ENCODE results near the gene SMAD4. TPM values are rescaled to one million over a fixed set of nuclear protein-coding genes. Genes with fewer than 3 reads are reported as not detected.

SMAD4 gene
- total RNA-seq, 1 experiment from 2014 or later = 96.7 TPM

DNA sequence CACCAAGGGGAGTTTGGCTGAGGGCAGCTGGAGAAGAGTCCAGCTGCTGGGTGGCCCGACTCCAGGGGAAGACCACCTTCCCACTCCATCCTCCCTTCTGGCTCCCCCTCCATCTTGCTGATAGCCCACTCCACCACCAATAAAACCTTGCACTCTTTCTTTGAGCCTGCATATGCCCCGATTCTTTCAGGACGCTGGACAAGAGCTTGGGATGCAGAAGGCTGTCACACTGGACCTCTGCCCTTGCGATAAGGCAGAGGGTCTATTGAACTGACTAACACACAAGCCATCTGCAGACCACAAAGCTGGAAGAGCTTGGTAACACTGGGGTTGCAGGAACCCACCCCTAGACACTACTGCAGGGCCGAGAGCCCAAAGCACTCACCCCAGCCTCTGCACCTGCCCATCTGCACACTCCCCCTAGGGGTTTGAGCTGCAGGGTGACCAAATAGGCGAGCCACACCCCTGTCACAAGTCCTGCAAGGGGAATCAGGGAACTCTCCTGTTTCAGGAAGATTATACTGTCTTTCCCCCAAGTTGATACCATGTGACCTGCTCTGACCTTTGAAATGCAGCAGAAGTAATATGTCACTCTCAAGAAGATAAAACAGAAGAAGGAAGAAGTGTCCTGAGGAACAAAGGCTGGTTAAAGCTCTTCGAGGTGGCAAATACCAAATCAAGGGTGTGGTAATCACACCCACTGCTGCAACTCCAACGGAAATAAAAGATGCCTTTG lies 70.5 kb downstream of the SMAD4 start:
- no peaks in the 10 kb centered on the region for H3K36me3 Mint-ChIP-seq (ENCODE audit: insufficient read depth, unreplicated experiment)
- BruUV-seq (replicated peaks) = no TSS peak
- H3K4me3 Mint-ChIP-seq (ENCODE audit: low read depth, unreplicated experiment) = no peak overlapping the region
- DNase-seq = no peak
- no peaks in the 10 kb centered on the region for H3K9me3 Mint-ChIP-seq (ENCODE audit: low read depth, unreplicated experiment)
- CTCF ChIA-PET = no interaction called here
- H3K4me1 Mint-ChIP-seq (ENCODE audit: low read depth, unreplicated experiment) = no peaks in the 10 kb centered on the region
- TF ChIP-seq, protein P1, sequence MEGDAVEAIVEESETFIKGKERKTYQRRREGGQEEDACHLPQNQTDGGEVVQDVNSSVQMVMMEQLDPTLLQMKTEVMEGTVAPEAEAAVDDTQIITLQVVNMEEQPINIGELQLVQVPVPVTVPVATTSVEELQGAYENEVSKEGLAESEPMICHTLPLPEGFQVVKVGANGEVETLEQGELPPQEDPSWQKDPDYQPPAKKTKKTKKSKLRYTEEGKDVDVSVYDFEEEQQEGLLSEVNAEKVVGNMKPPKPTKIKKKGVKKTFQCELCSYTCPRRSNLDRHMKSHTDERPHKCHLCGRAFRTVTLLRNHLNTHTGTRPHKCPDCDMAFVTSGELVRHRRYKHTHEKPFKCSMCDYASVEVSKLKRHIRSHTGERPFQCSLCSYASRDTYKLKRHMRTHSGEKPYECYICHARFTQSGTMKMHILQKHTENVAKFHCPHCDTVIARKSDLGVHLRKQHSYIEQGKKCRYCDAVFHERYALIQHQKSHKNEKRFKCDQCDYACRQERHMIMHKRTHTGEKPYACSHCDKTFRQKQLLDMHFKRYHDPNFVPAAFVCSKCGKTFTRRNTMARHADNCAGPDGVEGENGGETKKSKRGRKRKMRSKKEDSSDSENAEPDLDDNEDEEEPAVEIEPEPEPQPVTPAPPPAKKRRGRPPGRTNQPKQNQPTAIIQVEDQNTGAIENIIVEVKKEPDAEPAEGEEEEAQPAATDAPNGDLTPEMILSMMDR (IDR thresholded peaks at IDR 0.05; ENCODE audit: unreplicated experiment) = no peak
- H3K27ac Mint-ChIP-seq (ENCODE audit: unreplicated experiment) = no peak overlapping the region
- intact Hi-C loops (cut with micrococcal nuclease; ENCODE audit: unreplicated experiment) = no loop called here
- no peaks in the 10 kb centered on the region for H3K27me3 Mint-ChIP-seq (ENCODE audit: unreplicated experiment)

DNA sequence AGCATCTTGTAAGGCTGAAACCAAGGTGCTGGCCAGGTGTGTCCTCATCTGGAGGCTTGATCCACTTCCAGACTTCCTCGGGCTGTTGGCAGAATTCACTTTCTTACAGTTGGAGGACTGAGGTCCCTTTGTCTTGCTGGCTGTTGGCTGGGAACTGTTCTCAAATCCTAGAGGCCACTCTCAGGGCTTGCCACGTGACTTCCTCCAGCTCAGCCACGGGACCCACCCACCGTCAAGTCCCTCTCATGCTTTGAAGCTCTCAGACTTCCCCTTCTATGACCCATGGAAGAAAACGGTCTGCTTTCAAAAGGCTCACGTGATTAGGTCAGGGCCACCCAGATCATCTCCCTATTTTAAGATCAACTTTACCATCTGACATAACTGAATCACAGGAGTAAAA lies 77.1 kb downstream of the SMAD4 start:
- no peak overlapping the region for H3K27ac Mint-ChIP-seq (ENCODE audit: unreplicated experiment)
- H3K4me3 Mint-ChIP-seq (ENCODE audit: low read depth, unreplicated experiment) = no peak overlapping the region
- H3K27me3 Mint-ChIP-seq (ENCODE audit: unreplicated experiment) = no peaks in the 10 kb centered on the region
- TF ChIP-seq, protein P1 (IDR thresholded peaks at IDR 0.05; ENCODE audit: unreplicated experiment) = no peak
- H3K4me1 Mint-ChIP-seq (ENCODE audit: low read depth, unreplicated experiment) = peaks cover 16% of the 10 kb centered on the region
- CTCF ChIA-PET = interaction anchor here (0.9 kb wide), 1 partner anchor 129 kb away, joined by 4 read pairs; no protein-coding TSS in a partner anchor
- intact Hi-C loops (cut with micrococcal nuclease; ENCODE audit: unreplicated experiment) = loop anchor here (5.0 kb wide), 1 partner anchor 560 kb away; no protein-coding TSS in a partner anchor
- DNase-seq = no peak
- H3K36me3 Mint-ChIP-seq (ENCODE audit: insufficient read depth, unreplicated experiment) = peaks cover 8% of the 10 kb centered on the region
- peaks cover 5% of the 10 kb centered on the region for H3K9me3 Mint-ChIP-seq (ENCODE audit: low read depth, unreplicated experiment)
- no TSS peak for BruUV-seq (replicated peaks)

DNA sequence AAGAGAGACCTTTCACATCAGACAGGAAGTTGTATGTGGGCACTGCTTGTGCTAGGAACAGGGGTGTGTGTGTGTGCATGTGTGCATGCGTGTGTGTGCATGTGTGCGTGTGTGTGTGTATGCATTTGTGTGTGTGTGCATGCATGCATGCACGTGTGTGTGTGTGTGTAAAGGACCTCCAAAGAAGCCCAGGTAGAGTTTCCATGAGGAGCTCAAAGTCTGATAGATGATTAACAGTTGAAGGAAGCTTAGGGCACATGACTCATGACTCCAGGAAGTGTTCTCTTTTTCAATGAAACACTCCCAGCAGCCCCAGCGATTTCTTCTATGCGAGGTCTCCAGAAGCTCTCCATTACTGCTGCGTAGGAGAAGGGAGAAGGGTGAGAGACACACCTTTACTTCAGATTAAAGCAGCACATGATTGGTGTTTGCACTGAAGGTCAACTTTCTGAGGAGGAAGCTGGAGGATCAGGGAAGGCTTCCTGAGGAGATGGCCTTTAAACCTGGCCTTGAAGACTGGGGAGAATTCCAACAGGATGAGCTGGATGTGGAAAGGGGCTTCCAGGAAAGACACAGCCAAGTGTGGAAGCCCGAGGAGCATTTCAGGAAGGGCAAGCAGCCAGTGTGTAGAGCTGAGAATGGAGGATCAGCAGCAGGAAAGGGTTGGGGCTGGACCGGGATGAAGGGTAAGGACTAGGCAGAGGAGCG lies 77.7 kb downstream of the SMAD4 start:
- Mint-ChIP-seq H3K4me1 (ENCODE audit: low read depth, unreplicated experiment) (peaks cover 16% of the 10 kb centered on the region), H3K36me3 (ENCODE audit: insufficient read depth, unreplicated experiment) (peaks cover 8% of the 10 kb centered on the region), H3K4me3 (ENCODE audit: low read depth, unreplicated experiment) (peak overlapping the region; percentile 18), H3K9me3 (ENCODE audit: low read depth, unreplicated experiment) (peaks cover 5% of the 10 kb centered on the region), H3K27me3 (ENCODE audit: unreplicated experiment) (no peaks in the 10 kb centered on the region), H3K27ac (ENCODE audit: unreplicated experiment) (peak overlapping the region; percentile 91)
- DNase-seq = peak; percentile 31
- BruUV-seq (replicated peaks) = no TSS peak
- TF ChIP-seq, protein P1 (IDR thresholded peaks at IDR 0.05; ENCODE audit: unreplicated experiment) = no peak
- intact Hi-C loops (cut with micrococcal nuclease; ENCODE audit: unreplicated experiment) = loop anchor here (5.0 kb wide), 1 partner anchor 560 kb away; no protein-coding TSS in a partner anchor
- CTCF ChIA-PET = interaction anchor here (0.5 to 0.9 kb wide), 4 partner anchors 25 to 406 kb away, joined by 3 to 4 read pairs (median 3); no protein-coding TSS in a partner anchor

DNA sequence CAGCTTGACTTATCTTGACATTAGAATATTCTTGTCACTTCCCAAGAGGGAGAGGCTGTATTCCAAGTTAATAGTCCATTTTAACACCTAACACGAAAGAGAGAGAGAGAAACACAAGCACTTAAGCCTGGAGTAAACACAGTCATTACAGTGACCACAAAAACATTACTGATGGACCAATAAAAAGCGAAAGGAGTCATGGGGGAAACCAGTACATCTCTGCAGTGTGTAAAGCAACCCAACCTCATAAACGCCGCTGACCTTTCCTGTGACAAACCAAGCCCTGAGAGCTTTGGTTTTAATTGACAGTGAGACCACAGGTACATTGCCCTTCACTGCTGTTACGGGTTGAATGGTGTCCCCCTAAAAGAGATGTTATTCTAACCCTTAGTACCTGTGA lies 78.3 kb downstream of the SMAD4 start:
- TF ChIP-seq, protein P1 (IDR thresholded peaks at IDR 0.05; ENCODE audit: unreplicated experiment) = no peak
- CTCF ChIA-PET = interaction anchor here (0.5 to 0.6 kb wide), 2 partner anchors 26 to 50 kb away, joined by 3 read pairs; no protein-coding TSS in a partner anchor
- H3K27ac Mint-ChIP-seq (ENCODE audit: unreplicated experiment) = peak overlapping the region; percentile 91
- peaks cover 16% of the 10 kb centered on the region for H3K4me1 Mint-ChIP-seq (ENCODE audit: low read depth, unreplicated experiment)
- H3K4me3 Mint-ChIP-seq (ENCODE audit: low read depth, unreplicated experiment) = no peak overlapping the region
- H3K9me3 Mint-ChIP-seq (ENCODE audit: low read depth, unreplicated experiment) = peaks cover 6% of the 10 kb centered on the region
- no peaks in the 10 kb centered on the region for H3K27me3 Mint-ChIP-seq (ENCODE audit: unreplicated experiment)
- H3K36me3 Mint-ChIP-seq (ENCODE audit: insufficient read depth, unreplicated experiment) = peaks cover 8% of the 10 kb centered on the region
- no peak for DNase-seq
- no TSS peak for BruUV-seq (replicated peaks)
- intact Hi-C loops (cut with micrococcal nuclease; ENCODE audit: unreplicated experiment) = loop anchor here (5.0 kb wide), 1 partner anchor 559 kb away; no protein-coding TSS in a partner anchor
